Measurements from ENCODE around the gene NAALADL2.

DNA sequence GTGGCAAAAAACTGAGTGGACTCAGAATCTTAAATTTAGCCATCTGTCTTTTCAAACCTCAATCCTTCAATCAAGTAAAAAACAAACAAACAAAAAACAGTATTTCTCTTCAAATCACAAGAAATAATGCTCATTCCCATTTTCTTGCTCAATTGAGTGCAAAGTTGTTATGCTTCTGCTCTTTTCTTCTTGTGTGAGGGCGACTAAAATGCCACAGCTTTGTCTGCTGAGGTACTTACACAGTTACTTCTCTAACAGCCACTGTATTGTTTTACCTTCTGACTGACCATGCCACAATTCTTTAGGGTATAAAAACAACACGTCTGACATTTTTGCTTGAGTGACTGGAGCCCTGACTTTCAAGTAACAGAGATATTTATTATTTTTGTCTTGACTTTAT is 617.4 kb downstream of the NAALADL2 start:
- no peak for TF ChIP-seq EZH2 (IDR thresholded peaks at IDR 0.05; ENCODE audit: low read length, missing control alignments)
- TF ChIP-seq, protein P1, sequence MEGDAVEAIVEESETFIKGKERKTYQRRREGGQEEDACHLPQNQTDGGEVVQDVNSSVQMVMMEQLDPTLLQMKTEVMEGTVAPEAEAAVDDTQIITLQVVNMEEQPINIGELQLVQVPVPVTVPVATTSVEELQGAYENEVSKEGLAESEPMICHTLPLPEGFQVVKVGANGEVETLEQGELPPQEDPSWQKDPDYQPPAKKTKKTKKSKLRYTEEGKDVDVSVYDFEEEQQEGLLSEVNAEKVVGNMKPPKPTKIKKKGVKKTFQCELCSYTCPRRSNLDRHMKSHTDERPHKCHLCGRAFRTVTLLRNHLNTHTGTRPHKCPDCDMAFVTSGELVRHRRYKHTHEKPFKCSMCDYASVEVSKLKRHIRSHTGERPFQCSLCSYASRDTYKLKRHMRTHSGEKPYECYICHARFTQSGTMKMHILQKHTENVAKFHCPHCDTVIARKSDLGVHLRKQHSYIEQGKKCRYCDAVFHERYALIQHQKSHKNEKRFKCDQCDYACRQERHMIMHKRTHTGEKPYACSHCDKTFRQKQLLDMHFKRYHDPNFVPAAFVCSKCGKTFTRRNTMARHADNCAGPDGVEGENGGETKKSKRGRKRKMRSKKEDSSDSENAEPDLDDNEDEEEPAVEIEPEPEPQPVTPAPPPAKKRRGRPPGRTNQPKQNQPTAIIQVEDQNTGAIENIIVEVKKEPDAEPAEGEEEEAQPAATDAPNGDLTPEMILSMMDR (conservative IDR thresholded peaks at IDR 0.05 in 1 of 2, IDR thresholded peaks at IDR 0.05 in 1 of 2; ENCODE audit: low read depth in 1 of 2, low read length in 2 of 2) = no peak
